OCI-LY7 (cell line): Measurements from ENCODE around the gene CATSPERE.

ENCODE experiments used
- CTCF ChIP-seq: fragments of 200-600 bp; sonication (generic); conservative IDR thresholded peaks from 2 replicates; pipeline ENCODE4 v1.5.1; 2014; ENCODE audit warnings: mild to moderate bottlenecking, antibody characterized with exemption, low read length, moderate library complexity, mixed read lengths
- EZH2phosphoT487 ChIP-seq: fragments of 200-600 bp; sonication (generic); IDR thresholded peaks from 2 replicates; pipeline ENCODE4 v1.6.1; 2018; ENCODE audit warnings: low read depth, borderline replicate concordance, mild to moderate bottlenecking, mixed run types, antibody characterized with exemption, low read length, moderate library complexity, mixed read lengths

DNA sequence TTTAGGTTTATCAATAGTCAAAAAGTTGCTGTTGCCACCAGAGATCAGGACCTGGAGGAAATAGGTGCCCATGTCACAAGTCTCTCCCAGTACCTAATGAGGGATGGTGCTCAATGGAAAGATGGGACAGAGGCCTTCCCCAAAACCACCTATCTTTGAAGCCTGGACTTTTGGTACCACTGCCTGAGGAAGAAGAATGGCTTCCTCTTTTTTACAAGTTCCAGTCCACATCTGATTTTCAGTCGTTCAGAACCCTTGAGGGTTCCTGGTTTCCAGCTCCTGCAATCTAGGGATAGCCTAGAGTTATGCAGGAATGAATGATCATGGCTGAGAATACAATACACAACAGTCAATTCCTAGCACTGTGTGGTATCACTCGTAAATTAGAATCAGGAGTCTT, 5.7 kb downstream of the CATSPERE start:
- TF ChIP-seq CTCF, result no peak
- no peak for TF ChIP-seq EZH2phosphoT487
